Thyroid gland (tissue), 4 donors: ENCODE measurements around the gene PREP.

Experiments
- CTCF ChIP-seq, 6 experiments: fragments of 200-600 bp in 3 of 6; fragments of 450-650 bp in 3 of 6; sonication (generic) in 3 of 6; IDR thresholded peaks; one replicate each; pipeline ENCODE4 v1.5.1; 2016 to 2019; ENCODE audit warnings: antibody characterized with exemption in 6 of 6, mild to moderate bottlenecking in 2 of 6, inconsistent platforms in 1 of 6, moderate library complexity in 1 of 6
- POLR2A ChIP-seq, 2 donors: fragments of 450-650 bp; IDR thresholded peaks; one replicate each; pipeline ENCODE4 v1.6.1; 2017; ENCODE audit warnings: antibody characterized with exemption in 2 of 2, mild to moderate bottlenecking in 2 of 2, moderate library complexity in 1 of 2

GRCh38 chr6:105321728-105322127 lies 81.2 kb downstream of the PREP start:
- TF ChIP-seq CTCF (IDR thresholded peaks at IDR 0.05) (no peak), POLR2A (IDR thresholded peaks at IDR 0.05) (no peak)
